Uterine smooth muscle cell (primary cell): ENCODE measurements around the gene IGF2. TPM values are rescaled to one million over a fixed set of nuclear protein-coding genes. Genes with fewer than 3 reads are reported as not detected.

ENCODE experiments used
- total RNA-seq: library from RNA; depleted of rRNA; stranded (reverse); fragments of >200 nt; gene quantifications from 2 replicates; pipeline ENCODE4 v1.2.3, GENCODE V29; 2014

IGF2 gene, protein sequence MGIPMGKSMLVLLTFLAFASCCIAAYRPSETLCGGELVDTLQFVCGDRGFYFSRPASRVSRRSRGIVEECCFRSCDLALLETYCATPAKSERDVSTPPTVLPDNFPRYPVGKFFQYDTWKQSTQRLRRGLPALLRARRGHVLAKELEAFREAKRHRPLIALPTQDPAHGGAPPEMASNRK
- total RNA-seq: 0.11 and 0.25 TPM in 2 replicates

DNA sequence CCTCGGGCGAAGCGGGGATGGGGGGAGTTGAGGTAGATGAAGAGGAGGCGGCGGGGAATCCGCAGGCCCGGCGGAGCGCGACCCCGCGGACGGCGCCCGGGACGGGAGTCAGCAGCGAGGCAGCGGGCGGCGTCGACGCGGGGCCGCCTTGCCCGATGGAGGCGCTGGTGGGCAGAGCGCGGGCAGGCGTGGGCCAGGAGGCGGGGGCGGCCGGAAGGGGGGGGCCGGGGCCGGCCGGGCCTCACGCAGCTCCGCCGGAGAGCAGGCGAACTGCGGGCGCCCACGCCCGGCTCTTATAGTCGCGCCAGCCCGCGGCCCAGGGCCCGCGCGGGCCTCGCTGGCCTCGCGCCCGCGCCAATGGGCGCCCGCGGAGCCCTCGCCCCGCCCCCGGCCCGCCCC lies at the start of gene IGF2:
Gene IGF2, minus strand, starts transcription at position 267 of the 399 bp plus-strand sequence. CDS start 3,866 bp downstream, outside the sequence.

DNA sequence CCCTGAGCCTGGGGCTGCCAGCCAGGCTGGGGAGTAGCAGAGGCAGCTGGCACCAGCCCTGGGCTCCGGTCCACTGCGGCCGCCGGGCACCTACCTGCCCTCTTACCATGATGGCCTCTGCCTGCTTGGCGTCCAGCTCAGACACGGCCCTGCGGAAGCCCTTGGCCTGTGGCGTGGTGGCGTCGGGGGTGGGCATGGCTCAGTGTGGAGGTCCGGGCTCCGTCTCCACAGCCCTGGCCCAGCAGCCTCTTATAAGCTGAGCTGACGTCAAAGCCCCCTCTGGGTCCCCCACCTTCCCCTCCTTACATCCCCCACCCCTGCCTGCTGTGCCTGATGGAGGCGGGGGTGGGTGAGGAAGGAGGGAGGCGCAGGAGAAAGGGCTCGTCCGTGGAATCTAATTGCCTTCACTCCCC lies 32.4 kb upstream of the IGF2 start, which contains the start of gene TH:
Gene TH, minus strand, starts transcription at position 225 of the 413 bp plus-strand sequence. Its CDS starts 29 bp downstream, at position 196.

DNA sequence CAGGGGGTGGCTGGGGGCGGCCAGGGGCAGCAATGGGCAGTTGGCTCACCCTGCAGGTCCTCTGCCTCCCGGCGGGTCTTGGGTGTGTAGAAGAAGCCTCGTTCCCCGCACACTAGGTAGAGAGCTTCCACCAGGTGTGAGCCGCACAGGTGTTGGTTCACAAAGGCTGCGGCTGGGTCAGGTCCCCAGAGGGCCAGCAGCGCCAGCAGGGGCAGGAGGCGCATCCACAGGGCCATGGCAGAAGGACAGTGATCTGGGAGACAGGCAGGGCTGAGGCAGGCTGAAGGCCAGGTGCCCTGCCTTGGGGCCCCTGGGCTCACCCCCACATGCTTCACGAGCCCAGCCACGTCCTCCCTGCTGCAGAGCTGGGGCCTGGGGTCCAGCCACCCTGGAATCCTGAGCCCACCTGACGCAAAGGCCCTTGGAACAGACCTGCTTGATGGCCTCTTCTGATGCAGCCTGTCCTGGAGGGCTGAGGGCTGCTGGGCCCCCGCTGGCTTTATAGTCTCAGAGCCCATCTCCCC lies 21.6 kb upstream of the IGF2 start, which contains the start of gene INS:
Gene INS, minus strand, starts transcription at position 474 of the 524 bp plus-strand sequence. Its CDS starts 238 bp downstream, at position 236.

Other genes starting within 250 kb of the IGF2 start
- gene PRR33, start 247.5 kb downstream of the IGF2 start, total RNA-seq: not detected in 2 replicates
- gene TNNT3, start 219.7 kb downstream of the IGF2 start, total RNA-seq: not detected in 2 replicates
- gene MRPL23, start 192.1 kb downstream of the IGF2 start, total RNA-seq: 229 and 349 TPM in 2 replicates
- gene H19, start 141.5 kb downstream of the IGF2 start, total RNA-seq: 0.50 and 0.55 TPM in 2 replicates
- not detected in 2 replicates for gene INS, start 21.8 kb upstream of the IGF2 start, total RNA-seq
- gene TH, start 32.4 kb upstream of the IGF2 start, total RNA-seq: not detected in 2 replicates
- gene ASCL2, start 131.2 kb upstream of the IGF2 start, total RNA-seq: not detected in 2 replicates
- not detected in 2 replicates for gene C11orf21, start 162.5 kb upstream of the IGF2 start, total RNA-seq
- gene TSPAN32, start 162.6 kb upstream of the IGF2 start, total RNA-seq: under 0.01 and 0.12 TPM in 2 replicates
- 223 and 320 TPM in 2 replicates for gene CD81, start 237.9 kb upstream of the IGF2 start, total RNA-seq